Measurements from ENCODE around the gene BTBD8.

The BTBD8 gene

DNA sequence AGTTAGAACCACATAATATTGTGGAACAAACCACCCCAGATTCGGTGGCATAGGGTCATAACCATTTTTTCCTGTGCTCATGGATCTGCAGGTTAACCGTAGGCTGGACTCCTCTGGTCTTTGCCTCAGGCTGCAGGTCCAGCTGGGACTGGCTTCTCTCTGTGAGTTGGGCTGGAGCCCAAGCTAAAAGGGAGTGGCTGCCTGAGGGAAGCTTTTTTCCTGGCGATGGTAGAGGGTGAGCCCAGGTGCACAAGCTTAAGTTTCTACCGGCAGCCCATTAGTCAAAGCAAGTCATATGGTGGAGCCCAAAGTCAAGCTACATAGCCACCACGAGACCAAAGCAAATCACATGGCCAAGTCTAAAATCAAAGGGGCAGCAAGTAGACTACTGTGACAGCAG lies 36.5 kb upstream of the BTBD8 start:
- no peaks in the 10 kb centered on the region for H3K27me3 ChIP-seq (ENCODE audit: insufficient read depth, poor library complexity, severe bottlenecking)
- H3K4me3 ChIP-seq (replicated peaks; ENCODE audit: insufficient read depth, low read length) = no peak overlapping the region
- no peak overlapping the region for H3K27ac ChIP-seq (replicated peaks)
- no peak for DNase-seq (ENCODE audit: low read depth in 1 of 2, low spot score in 1 of 2)
- TF ChIP-seq POLR2AphosphoS5 (IDR thresholded peaks at IDR 0.05; ENCODE audit: low read depth) (no peak), SPI1 (IDR thresholded peaks at IDR 0.05; ENCODE audit: borderline replicate concordance, low read depth) (no peak), GABPA (IDR thresholded peaks at IDR 0.05; ENCODE audit: low read depth) (no peak), CTCF (IDR thresholded peaks at IDR 0.05; ENCODE audit: insufficient read depth, low read length) (no peak)
- TF ChIP-seq, protein P1, sequence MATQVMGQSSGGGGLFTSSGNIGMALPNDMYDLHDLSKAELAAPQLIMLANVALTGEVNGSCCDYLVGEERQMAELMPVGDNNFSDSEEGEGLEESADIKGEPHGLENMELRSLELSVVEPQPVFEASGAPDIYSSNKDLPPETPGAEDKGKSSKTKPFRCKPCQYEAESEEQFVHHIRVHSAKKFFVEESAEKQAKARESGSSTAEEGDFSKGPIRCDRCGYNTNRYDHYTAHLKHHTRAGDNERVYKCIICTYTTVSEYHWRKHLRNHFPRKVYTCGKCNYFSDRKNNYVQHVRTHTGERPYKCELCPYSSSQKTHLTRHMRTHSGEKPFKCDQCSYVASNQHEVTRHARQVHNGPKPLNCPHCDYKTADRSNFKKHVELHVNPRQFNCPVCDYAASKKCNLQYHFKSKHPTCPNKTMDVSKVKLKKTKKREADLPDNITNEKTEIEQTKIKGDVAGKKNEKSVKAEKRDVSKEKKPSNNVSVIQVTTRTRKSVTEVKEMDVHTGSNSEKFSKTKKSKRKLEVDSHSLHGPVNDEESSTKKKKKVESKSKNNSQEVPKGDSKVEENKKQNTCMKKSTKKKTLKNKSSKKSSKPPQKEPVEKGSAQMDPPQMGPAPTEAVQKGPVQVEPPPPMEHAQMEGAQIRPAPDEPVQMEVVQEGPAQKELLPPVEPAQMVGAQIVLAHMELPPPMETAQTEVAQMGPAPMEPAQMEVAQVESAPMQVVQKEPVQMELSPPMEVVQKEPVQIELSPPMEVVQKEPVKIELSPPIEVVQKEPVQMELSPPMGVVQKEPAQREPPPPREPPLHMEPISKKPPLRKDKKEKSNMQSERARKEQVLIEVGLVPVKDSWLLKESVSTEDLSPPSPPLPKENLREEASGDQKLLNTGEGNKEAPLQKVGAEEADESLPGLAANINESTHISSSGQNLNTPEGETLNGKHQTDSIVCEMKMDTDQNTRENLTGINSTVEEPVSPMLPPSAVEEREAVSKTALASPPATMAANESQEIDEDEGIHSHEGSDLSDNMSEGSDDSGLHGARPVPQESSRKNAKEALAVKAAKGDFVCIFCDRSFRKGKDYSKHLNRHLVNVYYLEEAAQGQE (IDR thresholded peaks at IDR 0.05; ENCODE audit: insufficient replicate concordance, low read depth) = no peak

DNA sequence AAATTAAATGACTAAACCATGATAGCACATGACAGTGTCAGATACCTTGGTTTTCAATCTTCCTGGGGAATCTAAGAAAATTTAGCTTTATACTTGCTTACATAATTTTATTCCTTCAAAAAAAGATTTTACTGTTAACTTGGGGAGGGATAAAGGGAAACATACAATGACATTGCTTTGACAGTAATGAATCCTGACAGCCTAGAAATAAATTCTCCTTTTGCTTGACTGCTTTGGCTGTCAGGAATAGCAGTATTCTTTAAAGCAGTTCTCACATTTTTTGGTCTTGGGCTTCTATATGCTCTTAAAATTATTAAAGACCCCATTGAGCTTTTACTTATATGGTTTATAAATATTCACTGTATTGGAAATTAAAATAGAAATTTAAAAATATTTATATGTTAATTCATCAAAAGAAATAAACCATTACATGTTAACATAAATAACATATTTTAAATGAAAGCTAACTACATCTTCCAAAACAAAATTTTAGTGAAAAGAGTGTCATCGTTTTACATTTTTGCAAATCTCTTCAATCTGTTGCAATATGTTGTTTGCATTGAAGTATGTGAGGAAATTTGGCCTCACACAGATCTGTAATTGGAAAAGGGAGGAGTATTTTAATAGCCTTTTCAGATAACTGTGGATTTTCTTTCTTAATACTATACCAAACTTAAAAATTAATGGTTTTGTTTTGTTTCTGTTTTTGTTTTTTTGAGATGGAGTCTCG lies 34.2 kb upstream of the BTBD8 start:
- no peak for TF ChIP-seq SPI1 (IDR thresholded peaks at IDR 0.05; ENCODE audit: borderline replicate concordance, low read depth)
- no peak for TF ChIP-seq GABPA (IDR thresholded peaks at IDR 0.05; ENCODE audit: low read depth)
- TF ChIP-seq, protein P1 (IDR thresholded peaks at IDR 0.05; ENCODE audit: insufficient replicate concordance, low read depth) = no peak
- no peak for TF ChIP-seq CTCF (IDR thresholded peaks at IDR 0.05; ENCODE audit: insufficient read depth, low read length)
- no peak for TF ChIP-seq POLR2AphosphoS5 (IDR thresholded peaks at IDR 0.05; ENCODE audit: low read depth)
- Histone ChIP-seq H3K4me3 (replicated peaks; ENCODE audit: insufficient read depth, low read length) (no peak overlapping the region), H3K27ac (replicated peaks) (no peak overlapping the region), H3K27me3 (ENCODE audit: insufficient read depth, poor library complexity, severe bottlenecking) (no peaks in the 10 kb centered on the region)
- no peak for DNase-seq (ENCODE audit: low read depth in 1 of 2, low spot score in 1 of 2)

GRCh38 chr1:92051948-92052347 lies 28.2 kb upstream of the BTBD8 start:
- TF ChIP-seq, protein P1 (IDR thresholded peaks at IDR 0.05; ENCODE audit: insufficient replicate concordance, low read depth) = no peak
- TF ChIP-seq GABPA (IDR thresholded peaks at IDR 0.05; ENCODE audit: low read depth) (no peak), SPI1 (IDR thresholded peaks at IDR 0.05; ENCODE audit: borderline replicate concordance, low read depth) (no peak), CTCF (IDR thresholded peaks at IDR 0.05; ENCODE audit: insufficient read depth, low read length) (no peak), POLR2AphosphoS5 (IDR thresholded peaks at IDR 0.05; ENCODE audit: low read depth) (no peak)
- Histone ChIP-seq H3K27me3 (ENCODE audit: insufficient read depth, poor library complexity, severe bottlenecking) (no peaks in the 10 kb centered on the region), H3K4me3 (replicated peaks; ENCODE audit: insufficient read depth, low read length) (no peak overlapping the region), H3K27ac (replicated peaks) (no peak overlapping the region)
- DNase-seq (ENCODE audit: low read depth in 1 of 2, low spot score in 1 of 2) = no peak
